GM10248 (cell line): ENCODE data around the gene SMAD3.
"Not testable (repeated sequence)": the region's sequence is repeated elsewhere in the genome, so short reads cannot be mapped to it uniquely, and the experiment has no call there.

Source experiments
- CTCF ChIA-PET: fragments of 300-600 bp; sonication (Branson Sonifier 250); formaldehyde crosslinking; extraction: SDS; loops from one replicate; lab custom pipeline; 2021; ENCODE audit warnings: antibody characterized with exemption; lab: Yijun Ruan, JAX
- POLR2A ChIA-PET: fragments of 350-650 bp; sonication (Branson Sonifier 250); formaldehyde crosslinking; extraction: SDS; loops from one replicate; lab custom pipeline; 2020; ENCODE audit warnings: antibody characterized with exemption; lab: Yijun Ruan, JAX
- DNase-seq: peaks from one replicate; pipeline ENCODE4 v3.0.0; 2012; ENCODE audit errors: extremely low spot score
- CTCF ChIP-seq: IDR thresholded peaks from 2 replicates; pipeline ENCODE4 v1.5.1; 2012; ENCODE audit warnings: mild to moderate bottlenecking, low read depth; ENCODE audit errors: extremely low read depth, missing control alignments, control extremely low read depth

SMAD3 gene

GRCh38 chr15:67065531-67066005 is at the start of gene SMAD3:
SMAD3 (plus strand) TSS chr15:67065602; CDS start chr15:67066155, 553 bp downstream.
- ChIA-PET POLR2A (interaction anchor here (0.7 to 1.0 kb wide), 3 partner anchors 15 to 36 kb away, joined by 3 to 5 read pairs (median 4); no protein-coding TSS in a partner anchor), CTCF (interaction anchor here (1.0 to 4.4 kb wide), 4 partner anchors 16 to 119 kb away, joined by 3 to 34 read pairs (median 6); no protein-coding TSS in a partner anchor)
- TF ChIP-seq CTCF: no peak
- peak; percentile 85 for DNase-seq

- DNase-seq: no peak
- POLR2A ChIA-PET: no interaction called here
- CTCF ChIA-PET: interaction anchor here (1.1 to 1.6 kb wide), 2 partner anchors 41 to 93 kb away, joined by 3 read pairs; no protein-coding TSS in a partner anchor
- no peak for TF ChIP-seq CTCF
These were observed 48.1 kb upstream of the SMAD3 start for GRCh38 chr15:67017311-67017710.

- TF ChIP-seq CTCF: no peak
- DNase-seq: no peak
- CTCF ChIA-PET: interaction anchor here (0.9 to 1.6 kb wide), 3 partner anchors 13 to 42 kb away, joined by 3 read pairs; no protein-coding TSS in a partner anchor
- POLR2A ChIA-PET: no interaction called here
These were observed 47.4 kb upstream of the SMAD3 start for GRCh38 chr15:67018026-67018425.

- DNase-seq: no peak
- TF ChIP-seq CTCF: no peak
- ChIA-PET CTCF (interaction anchor here (0.9 to 1.5 kb wide), 2 partner anchors 12 to 19 kb away, joined by 3 read pairs; no protein-coding TSS in a partner anchor), POLR2A (no interaction called here)
These were observed 47.0 kb upstream of the SMAD3 start for GRCh38 chr15:67018441-67018840.

- POLR2A ChIA-PET: no interaction called here
- CTCF ChIA-PET: interaction anchor here (1.4 to 1.5 kb wide), 2 partner anchors 18 to 220 kb away, joined by 3 read pairs; no protein-coding TSS in a partner anchor
- DNase-seq: no peak
- no peak for TF ChIP-seq CTCF
These were observed 46.3 kb upstream of the SMAD3 start for GRCh38 chr15:67019069-67019468.

- ChIA-PET CTCF (interaction anchor here (1.4 kb wide), 1 partner anchor 219 kb away, joined by 3 read pairs; no protein-coding TSS in a partner anchor), POLR2A (no interaction called here)
- DNase-seq: no peak
- no peak for TF ChIP-seq CTCF
These were observed 45.4 kb upstream of the SMAD3 start for GRCh38 chr15:67019884-67020520.

GRCh38 chr15:67020668-67021067 is 44.7 kb upstream of the SMAD3 start:
- POLR2A ChIA-PET, DNase-seq: not testable (repeated sequence)
- CTCF ChIA-PET: interaction anchor here (0.7 to 1.7 kb wide), 2 partner anchors 17 to 18 kb away, joined by 3 to 5 read pairs; no protein-coding TSS in a partner anchor
